ENCODE results near the gene NHSL1. TPM values are rescaled to one million over a fixed set of nuclear protein-coding genes. Genes with fewer than 3 reads are reported as not detected.
A peak's percentile ranks its signal among the peaks of the same experiment; 100 is the strongest.

NHSL1 gene
- polyA plus RNA-seq, 1 donor, result 49.5 TPM

DNA sequence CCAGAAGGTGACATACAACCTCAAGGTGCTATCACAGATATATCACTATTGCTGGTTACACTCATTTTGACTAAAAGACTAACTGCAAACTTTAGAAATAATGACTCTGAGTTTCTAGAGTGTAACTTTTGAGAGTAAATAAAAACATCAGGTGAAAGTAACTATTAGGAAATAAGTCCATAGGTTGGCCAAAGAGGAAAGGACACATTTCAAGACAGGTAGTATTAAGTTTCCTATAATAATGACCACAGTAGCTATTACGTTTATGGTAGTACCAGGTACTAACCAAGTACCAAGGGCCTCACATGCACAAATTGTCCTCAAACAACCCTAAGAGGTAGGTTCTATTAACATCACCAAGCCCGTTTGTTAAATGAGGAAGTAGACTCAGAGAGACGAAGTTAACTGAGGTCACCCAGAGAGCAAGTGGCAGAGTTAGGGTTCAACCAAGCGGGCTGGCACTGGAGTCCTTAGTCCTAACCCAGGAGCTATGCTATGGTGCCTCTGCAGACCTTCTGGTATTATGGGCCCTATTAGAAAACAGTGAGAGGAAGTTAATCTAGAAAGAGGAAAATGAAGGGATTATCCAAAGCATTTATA, 58.4 kb downstream of the NHSL1 start:
- Histone ChIP-seq H3K4me1 (ENCODE audit: control insufficient read depth, insufficient read depth, low read length) (no peaks in the 10 kb centered on the region), H3K27ac (ENCODE audit: low read length) (no peak overlapping the region)

DNA sequence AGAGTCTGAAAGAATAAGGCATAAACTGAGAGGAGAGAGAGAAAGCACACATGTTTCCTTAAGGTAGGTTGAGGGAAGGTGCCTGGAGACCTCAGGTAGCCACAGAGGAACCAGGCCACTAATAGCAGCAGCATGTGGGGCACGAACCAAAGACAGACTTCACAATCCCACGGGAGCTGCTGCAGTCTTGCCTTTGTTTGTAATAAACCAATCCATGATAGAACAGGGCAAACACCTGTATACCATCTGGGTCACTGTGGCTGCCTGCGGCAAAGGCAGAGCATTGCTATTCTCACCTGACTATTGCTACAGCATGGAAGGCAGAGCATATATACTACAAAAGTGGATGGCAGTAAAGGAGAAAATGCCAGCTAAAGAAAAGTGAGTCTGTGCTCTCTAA, 59.0 kb downstream of the NHSL1 start:
- H3K27me3 ChIP-seq (ENCODE audit: control insufficient read depth, insufficient read depth, low read length), result no peaks in the 10 kb centered on the region
- no peaks in the 10 kb centered on the region for H3K4me1 ChIP-seq (ENCODE audit: control insufficient read depth, insufficient read depth, low read length)
- no peak overlapping the region for H3K4me3 ChIP-seq (ENCODE audit: low read length)
- H3K27ac ChIP-seq (ENCODE audit: low read length), result no peak overlapping the region
- DNase-seq, result no peak
- WGBS (ENCODE audit: insufficient coverage, low lambda C conversion rate), result no CpG with 5 or more reads among the region's 3 CpGs
- no peaks in the 10 kb centered on the region for H3K9me3 ChIP-seq (ENCODE audit: control insufficient read depth, low read depth, low read length)
- peaks cover 44% of the 10 kb centered on the region for H3K36me3 ChIP-seq (ENCODE audit: control insufficient read depth, insufficient read depth, low read length)

More for the DNA sequence above, 58.4 kb downstream of the NHSL1 start:
- H3K9me3 ChIP-seq (ENCODE audit: control insufficient read depth, low read depth, low read length), result no peaks in the 10 kb centered on the region
- WGBS (ENCODE audit: insufficient coverage, low lambda C conversion rate), result no CpG with 5 or more reads among the region's 4 CpGs
- no peaks in the 10 kb centered on the region for H3K27me3 ChIP-seq (ENCODE audit: control insufficient read depth, insufficient read depth, low read length)
- H3K4me3 ChIP-seq (ENCODE audit: low read length), result no peak overlapping the region
- peaks cover 44% of the 10 kb centered on the region for H3K36me3 ChIP-seq (ENCODE audit: control insufficient read depth, insufficient read depth, low read length)
- no peak for DNase-seq

DNA sequence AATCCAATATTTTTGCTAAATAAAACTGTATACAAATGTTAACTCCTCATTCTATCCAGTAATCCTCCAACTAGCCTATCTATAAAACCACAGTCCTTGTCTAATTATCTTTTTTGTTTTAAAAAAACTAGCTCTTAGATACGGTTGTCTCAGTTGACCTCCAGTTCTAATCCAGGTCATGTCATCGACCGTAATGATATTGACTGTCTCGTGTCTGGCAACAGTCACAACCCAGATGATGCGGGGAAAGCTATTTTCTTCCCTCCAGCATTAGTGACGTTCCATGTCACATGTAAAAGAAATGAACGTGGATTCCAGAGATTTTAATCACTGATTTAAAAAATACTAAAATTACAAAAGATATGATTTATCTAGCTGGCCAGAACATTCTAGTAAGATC, 59.7 kb downstream of the NHSL1 start:
- no peak overlapping the region for H3K27ac ChIP-seq (ENCODE audit: low read length)
- H3K4me1 ChIP-seq (ENCODE audit: control insufficient read depth, insufficient read depth, low read length), result no peaks in the 10 kb centered on the region
- 60% methylated on average over 3 of the region's 7 CpGs for WGBS (ENCODE audit: insufficient coverage, low lambda C conversion rate)
- no peaks in the 10 kb centered on the region for H3K9me3 ChIP-seq (ENCODE audit: control insufficient read depth, low read depth, low read length)
- DNase-seq, result no peak
- peaks cover 49% of the 10 kb centered on the region for H3K36me3 ChIP-seq (ENCODE audit: control insufficient read depth, insufficient read depth, low read length)
- H3K27me3 ChIP-seq (ENCODE audit: control insufficient read depth, insufficient read depth, low read length), result no peaks in the 10 kb centered on the region
- H3K4me3 ChIP-seq (ENCODE audit: low read length), result no peak overlapping the region

DNA sequence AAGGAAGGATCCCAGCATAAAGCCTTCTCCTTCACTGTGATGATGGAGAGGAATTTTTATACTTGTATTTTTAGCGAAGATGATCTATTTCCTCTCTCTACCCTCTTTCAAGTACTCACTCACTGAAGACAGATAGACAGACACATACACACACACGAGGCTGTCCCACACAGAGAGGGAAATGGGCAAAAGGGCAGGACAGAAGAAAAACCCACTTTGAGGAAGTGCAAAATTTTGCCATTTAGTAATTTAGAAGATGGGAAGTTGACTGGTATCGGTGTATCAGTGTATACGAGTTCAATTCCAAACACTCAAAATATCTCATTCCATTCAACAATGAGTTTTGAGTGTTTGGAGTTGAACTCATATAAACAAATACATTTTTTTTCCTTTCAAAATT, 64.4 kb downstream of the NHSL1 start:
- H3K36me3 ChIP-seq (ENCODE audit: control insufficient read depth, insufficient read depth, low read length), result peaks cover 64% of the 10 kb centered on the region
- H3K4me1 ChIP-seq (ENCODE audit: control insufficient read depth, insufficient read depth, low read length), result no peaks in the 10 kb centered on the region
- 100% methylated on average over 1 of the region's 4 CpGs for WGBS (ENCODE audit: insufficient coverage, low lambda C conversion rate)

DNA sequence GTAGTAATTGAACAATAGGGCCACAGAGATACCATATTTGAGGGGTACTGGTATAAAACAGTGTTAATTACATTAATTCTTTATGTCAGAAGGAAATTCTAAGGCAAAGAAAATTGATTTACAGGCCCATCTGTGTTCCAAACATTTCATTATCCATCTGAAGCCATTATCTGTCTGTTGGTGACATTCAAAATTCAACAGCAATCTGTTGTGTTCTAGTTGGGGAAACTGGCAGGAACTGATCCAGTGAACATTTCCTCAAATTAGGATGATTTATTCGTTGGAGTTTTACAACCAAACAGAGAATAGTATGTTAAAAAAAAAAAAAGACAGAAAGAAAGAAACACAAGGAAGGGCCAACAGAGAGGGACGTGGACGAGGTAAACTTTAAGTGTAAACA, 65.2 kb downstream of the NHSL1 start:
- WGBS (ENCODE audit: insufficient coverage, low lambda C conversion rate), result 87% methylated on average over 3 of the region's 3 CpGs
- DNase-seq, result no peak
- Histone ChIP-seq H3K4me3 (ENCODE audit: low read length) (no peak overlapping the region), H3K36me3 (ENCODE audit: control insufficient read depth, insufficient read depth, low read length) (peaks cover 72% of the 10 kb centered on the region), H3K27me3 (ENCODE audit: control insufficient read depth, insufficient read depth, low read length) (no peaks in the 10 kb centered on the region), H3K4me1 (ENCODE audit: control insufficient read depth, insufficient read depth, low read length) (peaks cover 7% of the 10 kb centered on the region), H3K27ac (ENCODE audit: low read length) (no peak overlapping the region), H3K9me3 (ENCODE audit: control insufficient read depth, low read depth, low read length) (no peaks in the 10 kb centered on the region)

More for the DNA sequence above, 64.4 kb downstream of the NHSL1 start:
- no peak overlapping the region for H3K27ac ChIP-seq (ENCODE audit: low read length)
- H3K9me3 ChIP-seq (ENCODE audit: control insufficient read depth, low read depth, low read length), result no peaks in the 10 kb centered on the region
- DNase-seq, result no peak
- H3K27me3 ChIP-seq (ENCODE audit: control insufficient read depth, insufficient read depth, low read length), result no peaks in the 10 kb centered on the region
- H3K4me3 ChIP-seq (ENCODE audit: low read length), result no peak overlapping the region

DNA sequence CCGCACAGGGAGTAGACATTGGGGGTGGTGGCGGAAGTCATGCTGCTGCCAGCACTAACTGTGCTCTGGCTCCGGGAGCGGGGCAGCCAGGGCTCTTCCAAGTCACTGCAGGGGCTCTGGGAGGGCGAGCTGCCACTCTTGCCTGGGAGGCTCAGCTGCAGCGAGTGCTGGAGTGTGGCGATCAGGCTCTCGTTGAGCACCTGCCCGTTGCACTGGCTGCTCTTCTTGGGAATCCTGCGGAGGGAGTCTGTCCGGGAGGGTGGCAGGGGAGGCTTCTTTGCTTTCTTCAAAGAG, 67.3 kb downstream of the NHSL1 start:
- Histone ChIP-seq H3K4me1 (ENCODE audit: control insufficient read depth, insufficient read depth, low read length) (peaks cover 7% of the 10 kb centered on the region), H3K4me3 (ENCODE audit: low read length) (no peak overlapping the region), H3K27me3 (ENCODE audit: control insufficient read depth, insufficient read depth, low read length) (no peaks in the 10 kb centered on the region), H3K36me3 (ENCODE audit: control insufficient read depth, insufficient read depth, low read length) (peaks cover 75% of the 10 kb centered on the region), H3K9me3 (ENCODE audit: control insufficient read depth, low read depth, low read length) (no peaks in the 10 kb centered on the region), H3K27ac (ENCODE audit: low read length) (no peak overlapping the region)
- DNase-seq, result no peak
- no CpG with 5 or more reads among the region's 11 CpGs for WGBS (ENCODE audit: insufficient coverage, low lambda C conversion rate)

DNA sequence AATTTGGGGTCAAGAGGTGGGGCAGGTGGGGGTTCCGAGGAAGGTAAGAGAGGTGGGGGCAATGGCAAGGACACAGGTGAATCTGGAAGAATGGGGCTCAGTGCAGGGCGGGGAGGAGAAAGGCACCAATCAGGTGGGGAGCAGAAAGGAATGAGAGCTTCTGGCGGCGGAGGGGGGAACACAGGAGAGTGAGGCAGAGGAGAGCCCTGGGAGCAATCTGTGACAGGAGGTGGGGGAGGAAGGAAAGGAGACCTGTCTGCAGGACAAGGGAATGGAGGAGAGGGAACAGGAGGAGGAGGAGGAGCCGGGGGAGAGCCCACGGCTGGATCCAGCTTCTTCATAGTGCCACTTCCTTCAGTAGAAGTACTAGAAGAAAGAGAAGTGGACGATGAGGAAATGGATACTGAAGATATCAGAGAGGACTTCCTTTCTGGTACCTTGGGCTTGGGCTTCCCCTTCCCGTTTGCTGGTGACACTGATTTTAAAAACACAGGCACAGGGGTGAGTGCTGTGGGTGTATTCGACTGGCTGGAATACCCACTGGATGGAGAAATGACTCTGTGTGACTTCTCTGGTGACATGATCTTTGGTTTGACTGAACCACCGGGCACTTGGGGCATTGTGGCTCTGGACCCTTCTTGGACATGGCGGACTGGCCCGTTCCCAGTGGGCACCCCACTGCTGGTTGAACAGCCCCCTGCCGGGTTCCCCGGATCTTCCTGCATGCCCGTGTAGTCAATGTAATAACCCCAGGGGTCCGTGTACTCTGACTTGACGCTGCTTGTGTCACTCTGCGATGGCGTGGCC, 67.8 kb downstream of the NHSL1 start:
- H3K36me3 ChIP-seq (ENCODE audit: control insufficient read depth, insufficient read depth, low read length), result peaks cover 77% of the 10 kb centered on the region
- H3K27me3 ChIP-seq (ENCODE audit: control insufficient read depth, insufficient read depth, low read length), result no peaks in the 10 kb centered on the region
- no peak overlapping the region for H3K27ac ChIP-seq (ENCODE audit: low read length)
- no peak overlapping the region for H3K4me3 ChIP-seq (ENCODE audit: low read length)
- H3K4me1 ChIP-seq (ENCODE audit: control insufficient read depth, insufficient read depth, low read length), result peaks cover 7% of the 10 kb centered on the region
- no peak for DNase-seq
- H3K9me3 ChIP-seq (ENCODE audit: control insufficient read depth, low read depth, low read length), result no peaks in the 10 kb centered on the region
- 88% methylated on average over 3 of the region's 19 CpGs for WGBS (ENCODE audit: insufficient coverage, low lambda C conversion rate)

DNA sequence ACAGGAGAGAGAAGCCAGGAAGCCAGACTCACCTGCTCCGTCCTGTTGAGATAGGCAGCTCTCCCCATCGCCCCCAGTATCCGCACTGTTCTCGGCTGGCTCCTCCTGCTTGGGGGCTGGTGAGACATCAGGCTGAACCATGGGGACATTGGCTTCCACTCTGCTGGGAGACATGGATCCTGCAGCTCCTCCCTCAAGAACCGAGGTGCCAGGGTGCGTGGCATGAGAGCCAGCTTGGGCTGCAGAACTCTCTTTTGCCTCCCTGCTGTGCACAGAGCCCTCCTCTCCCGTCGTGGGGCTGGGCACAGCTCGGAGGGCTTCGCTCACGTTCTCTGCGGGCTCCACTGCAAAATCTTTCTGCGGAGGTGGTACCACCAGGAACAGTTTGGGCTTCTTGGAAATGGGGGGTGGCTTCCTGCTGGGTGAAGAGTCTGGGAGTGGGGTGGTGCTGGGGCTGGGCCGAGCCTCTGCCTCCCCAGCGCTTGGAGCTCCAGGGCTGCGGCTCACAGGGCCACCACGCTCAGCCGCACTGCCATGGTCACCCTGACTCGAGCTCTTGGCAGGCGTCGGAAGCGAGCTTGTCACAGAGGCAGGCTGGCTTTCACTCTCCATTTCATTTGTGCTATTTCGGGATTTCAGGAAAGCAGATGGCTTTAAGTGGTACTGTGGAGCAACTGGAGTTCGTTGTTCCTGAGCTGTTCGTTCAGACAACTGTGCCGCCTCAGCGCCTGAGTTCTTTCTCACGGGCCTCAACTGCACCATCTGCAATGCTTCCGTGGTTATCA, 68.7 kb downstream of the NHSL1 start:
- Histone ChIP-seq H3K4me3 (ENCODE audit: low read length) (no peak overlapping the region), H3K27me3 (ENCODE audit: control insufficient read depth, insufficient read depth, low read length) (no peaks in the 10 kb centered on the region), H3K9me3 (ENCODE audit: control insufficient read depth, low read depth, low read length) (no peaks in the 10 kb centered on the region), H3K27ac (ENCODE audit: low read length) (no peak overlapping the region), H3K4me1 (ENCODE audit: control insufficient read depth, insufficient read depth, low read length) (peaks cover 7% of the 10 kb centered on the region), H3K36me3 (ENCODE audit: control insufficient read depth, insufficient read depth, low read length) (peaks cover 83% of the 10 kb centered on the region)
- no CpG with 5 or more reads among the region's 29 CpGs for WGBS (ENCODE audit: insufficient coverage, low lambda C conversion rate)
- DNase-seq, result no peak

DNA sequence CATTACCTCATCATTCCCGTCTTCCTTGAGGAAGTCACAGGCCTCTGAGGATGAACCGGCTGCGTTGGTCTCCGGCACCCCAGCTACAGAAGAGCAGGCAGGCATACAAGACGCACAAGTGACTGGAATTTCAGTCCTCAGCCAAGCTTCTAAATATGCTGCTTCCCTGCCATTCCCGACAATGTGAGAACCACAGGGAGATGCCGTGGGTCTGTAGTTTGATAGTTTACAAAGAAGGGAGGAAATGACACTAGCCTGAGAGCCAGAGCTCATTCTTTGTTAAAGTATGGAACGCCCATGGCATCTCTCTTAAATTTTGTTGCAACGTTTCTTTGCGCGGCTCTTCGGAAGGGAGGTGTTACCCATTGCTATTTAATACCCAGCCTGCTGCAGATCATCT, 69.5 kb downstream of the NHSL1 start:
- H3K36me3 ChIP-seq (ENCODE audit: control insufficient read depth, insufficient read depth, low read length), result peaks cover 86% of the 10 kb centered on the region
- H3K27ac ChIP-seq (ENCODE audit: low read length), result peak overlapping the region; percentile 47
- H3K4me3 ChIP-seq (ENCODE audit: low read length), result no peak overlapping the region
- no peak for DNase-seq
- peaks cover 7% of the 10 kb centered on the region for H3K4me1 ChIP-seq (ENCODE audit: control insufficient read depth, insufficient read depth, low read length)
- H3K9me3 ChIP-seq (ENCODE audit: control insufficient read depth, low read depth, low read length), result no peaks in the 10 kb centered on the region
- WGBS (ENCODE audit: insufficient coverage, low lambda C conversion rate), result 82% methylated on average over 2 of the region's 12 CpGs
- no peaks in the 10 kb centered on the region for H3K27me3 ChIP-seq (ENCODE audit: control insufficient read depth, insufficient read depth, low read length)

DNA sequence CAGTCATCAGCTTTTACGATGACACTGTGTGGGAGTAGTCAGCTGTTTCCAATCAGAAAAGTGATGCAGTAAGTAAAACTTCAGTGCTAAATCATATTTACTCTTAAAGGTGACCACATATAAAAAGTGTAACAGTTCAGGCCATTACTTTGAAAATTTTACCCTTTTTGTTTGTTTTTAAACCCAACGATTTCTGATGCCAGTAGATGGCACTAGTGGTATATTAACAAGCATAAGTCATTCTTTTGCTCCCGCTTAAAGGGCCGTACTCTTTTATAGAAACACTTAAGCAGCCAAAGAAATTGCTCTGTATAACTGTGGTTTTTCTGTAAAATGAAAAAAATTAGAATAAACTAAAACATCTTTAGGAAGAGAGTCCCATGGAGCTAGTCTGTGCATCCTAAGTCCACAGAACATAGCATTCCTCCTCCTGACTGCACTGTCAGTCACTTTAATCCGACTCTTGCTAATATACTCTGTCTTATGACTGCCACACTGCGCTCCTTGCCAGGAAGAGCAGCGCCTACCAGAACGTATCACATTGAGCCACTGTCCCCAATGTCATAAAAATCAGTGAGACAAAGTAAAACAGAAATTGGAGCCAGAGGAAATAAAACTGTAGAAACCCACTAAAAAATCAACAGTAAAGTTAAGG, 70.2 kb downstream of the NHSL1 start:
- peak in 1 of 2 donors; percentile 44 for DNase-seq
- peak overlapping the region; percentile 47 for H3K27ac ChIP-seq (ENCODE audit: low read length)
- no peak overlapping the region for H3K4me3 ChIP-seq (ENCODE audit: low read length)
- no peaks in the 10 kb centered on the region for H3K27me3 ChIP-seq (ENCODE audit: control insufficient read depth, insufficient read depth, low read length)
- WGBS (ENCODE audit: insufficient coverage, low lambda C conversion rate), result 70% methylated on average over 2 of the region's 8 CpGs
- H3K9me3 ChIP-seq (ENCODE audit: control insufficient read depth, low read depth, low read length), result no peaks in the 10 kb centered on the region
- peaks cover 7% of the 10 kb centered on the region for H3K4me1 ChIP-seq (ENCODE audit: control insufficient read depth, insufficient read depth, low read length)
- peaks cover 88% of the 10 kb centered on the region for H3K36me3 ChIP-seq (ENCODE audit: control insufficient read depth, insufficient read depth, low read length)
